ENCODE data around the gene SCFD1. TPM values are rescaled to one million over a fixed set of nuclear protein-coding genes. Genes with fewer than 3 reads are reported as not detected.

Gene SCFD1
- total RNA-seq, 1 donor from 2014 or later = 68.8 TPM

DNA sequence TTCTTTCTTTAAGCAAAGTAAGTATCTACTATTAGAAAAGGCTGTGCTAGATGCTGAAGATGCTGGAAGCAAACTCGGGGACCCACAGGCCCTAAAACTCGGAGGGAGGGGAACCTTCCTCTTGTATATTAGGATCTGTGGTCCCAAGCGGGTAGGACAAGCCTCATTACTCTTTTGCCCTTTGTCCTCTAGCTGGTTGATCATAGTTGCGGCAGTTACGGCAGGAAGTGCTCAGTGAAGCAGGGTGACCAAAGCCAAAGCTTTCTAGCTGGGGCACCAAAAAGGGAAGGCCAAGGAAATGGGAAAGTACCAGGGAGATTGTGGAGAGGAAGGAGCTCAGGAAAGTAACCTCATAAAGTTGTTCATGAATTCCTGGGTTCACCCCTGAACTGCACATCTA, 76.3 kb downstream of the SCFD1 start:
- H3K27me3 Mint-ChIP-seq = no peaks in the 10 kb centered on the region
- DNase-seq (ENCODE audit: extremely low spot score, unreplicated experiment) = no peak
- peak overlapping the region; percentile 8 for H3K27ac Mint-ChIP-seq
- peaks cover 24% of the 10 kb centered on the region for H3K36me3 Mint-ChIP-seq
- no peaks in the 10 kb centered on the region for H3K4me1 Mint-ChIP-seq (ENCODE audit: unreplicated experiment)
- no peaks in the 10 kb centered on the region for H3K9me3 Mint-ChIP-seq
- H3K4me3 Mint-ChIP-seq = no peak overlapping the region
- TF ChIP-seq, protein P1, sequence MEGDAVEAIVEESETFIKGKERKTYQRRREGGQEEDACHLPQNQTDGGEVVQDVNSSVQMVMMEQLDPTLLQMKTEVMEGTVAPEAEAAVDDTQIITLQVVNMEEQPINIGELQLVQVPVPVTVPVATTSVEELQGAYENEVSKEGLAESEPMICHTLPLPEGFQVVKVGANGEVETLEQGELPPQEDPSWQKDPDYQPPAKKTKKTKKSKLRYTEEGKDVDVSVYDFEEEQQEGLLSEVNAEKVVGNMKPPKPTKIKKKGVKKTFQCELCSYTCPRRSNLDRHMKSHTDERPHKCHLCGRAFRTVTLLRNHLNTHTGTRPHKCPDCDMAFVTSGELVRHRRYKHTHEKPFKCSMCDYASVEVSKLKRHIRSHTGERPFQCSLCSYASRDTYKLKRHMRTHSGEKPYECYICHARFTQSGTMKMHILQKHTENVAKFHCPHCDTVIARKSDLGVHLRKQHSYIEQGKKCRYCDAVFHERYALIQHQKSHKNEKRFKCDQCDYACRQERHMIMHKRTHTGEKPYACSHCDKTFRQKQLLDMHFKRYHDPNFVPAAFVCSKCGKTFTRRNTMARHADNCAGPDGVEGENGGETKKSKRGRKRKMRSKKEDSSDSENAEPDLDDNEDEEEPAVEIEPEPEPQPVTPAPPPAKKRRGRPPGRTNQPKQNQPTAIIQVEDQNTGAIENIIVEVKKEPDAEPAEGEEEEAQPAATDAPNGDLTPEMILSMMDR (conservative IDR thresholded peaks at IDR 0.05) = no peak

DNA sequence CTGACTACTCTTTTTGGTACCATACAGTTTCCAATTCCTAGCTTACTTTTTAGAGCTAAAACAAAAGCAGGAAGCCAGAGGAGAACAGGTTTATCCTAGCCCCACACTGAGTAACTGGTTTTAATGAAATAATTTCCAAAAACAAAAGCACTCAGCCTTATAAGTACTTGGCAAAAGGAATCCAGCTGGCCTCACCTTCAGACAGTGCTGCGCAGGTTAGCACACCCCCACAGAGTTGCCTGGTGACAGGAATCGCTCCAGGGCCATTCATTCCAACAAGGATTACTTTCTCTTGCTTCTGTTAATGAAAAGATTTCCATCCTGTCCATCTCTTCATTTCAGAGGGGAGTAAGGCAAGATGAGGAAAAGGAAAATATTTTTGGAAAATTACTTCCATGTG, 84.6 kb downstream of the SCFD1 start:
- no peak for DNase-seq (ENCODE audit: extremely low spot score, unreplicated experiment)
- no peaks in the 10 kb centered on the region for H3K4me1 Mint-ChIP-seq (ENCODE audit: unreplicated experiment)
- no peak overlapping the region for H3K4me3 Mint-ChIP-seq
- no peaks in the 10 kb centered on the region for H3K27me3 Mint-ChIP-seq
- H3K9me3 Mint-ChIP-seq = no peaks in the 10 kb centered on the region
- no peak overlapping the region for H3K27ac Mint-ChIP-seq
- peaks cover 13% of the 10 kb centered on the region for H3K36me3 Mint-ChIP-seq
- TF ChIP-seq, protein P1 (conservative IDR thresholded peaks at IDR 0.05) = no peak

DNA sequence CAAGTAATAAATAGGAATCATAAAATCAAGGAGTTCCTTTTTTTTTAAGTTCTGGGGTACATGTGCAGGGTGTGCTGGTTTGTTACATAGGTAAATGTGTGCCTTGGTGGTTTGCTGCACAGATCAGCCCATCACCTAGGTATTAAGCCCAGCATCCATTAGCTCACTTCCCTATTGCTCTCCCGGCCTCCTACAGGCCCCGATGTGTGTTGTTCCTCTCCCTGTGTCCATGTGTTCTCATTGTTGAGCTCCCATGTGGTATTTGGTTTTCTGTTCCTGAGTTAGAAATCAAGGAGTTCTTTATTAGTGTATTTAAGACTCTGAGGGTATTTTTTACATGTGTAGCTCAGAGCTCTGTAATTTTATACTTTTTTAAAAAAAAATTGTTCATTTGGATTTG, 86.0 kb downstream of the SCFD1 start:
- no peak overlapping the region for H3K27ac Mint-ChIP-seq
- H3K4me3 Mint-ChIP-seq = no peak overlapping the region
- H3K36me3 Mint-ChIP-seq = peaks cover 13% of the 10 kb centered on the region
- TF ChIP-seq, protein P1 (conservative IDR thresholded peaks at IDR 0.05) = peak; percentile 38
- no peaks in the 10 kb centered on the region for H3K27me3 Mint-ChIP-seq
- DNase-seq (ENCODE audit: extremely low spot score, unreplicated experiment) = no peak
- H3K4me1 Mint-ChIP-seq (ENCODE audit: unreplicated experiment) = no peaks in the 10 kb centered on the region
- H3K9me3 Mint-ChIP-seq = no peaks in the 10 kb centered on the region

DNA sequence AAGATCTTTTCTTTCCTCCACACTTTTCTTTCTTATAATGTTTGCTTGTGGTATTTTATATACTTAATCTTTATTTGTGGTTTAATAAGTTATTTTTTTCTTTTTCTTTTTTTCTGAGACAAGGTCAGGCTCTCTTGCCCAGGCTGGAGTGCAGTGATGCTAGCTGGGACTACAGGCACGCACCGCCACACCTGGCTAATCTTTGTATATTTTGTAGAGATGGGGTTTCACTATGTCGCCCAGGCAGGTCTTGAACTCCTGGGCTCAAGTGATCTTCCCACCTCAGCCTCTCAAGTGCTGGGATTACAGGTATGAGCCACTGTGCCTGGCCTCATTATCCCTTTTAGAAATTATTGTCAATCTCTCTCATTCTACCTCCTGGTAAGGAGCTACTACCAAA, 87.1 kb downstream of the SCFD1 start:
- Mint-ChIP-seq H3K4me3 (no peak overlapping the region), H3K9me3 (no peaks in the 10 kb centered on the region), H3K27me3 (no peaks in the 10 kb centered on the region), H3K27ac (no peak overlapping the region), H3K4me1 (ENCODE audit: unreplicated experiment) (no peaks in the 10 kb centered on the region), H3K36me3 (peaks cover 13% of the 10 kb centered on the region)
- TF ChIP-seq, protein P1 (conservative IDR thresholded peaks at IDR 0.05) = no peak
- DNase-seq (ENCODE audit: extremely low spot score, unreplicated experiment) = no peak

DNA sequence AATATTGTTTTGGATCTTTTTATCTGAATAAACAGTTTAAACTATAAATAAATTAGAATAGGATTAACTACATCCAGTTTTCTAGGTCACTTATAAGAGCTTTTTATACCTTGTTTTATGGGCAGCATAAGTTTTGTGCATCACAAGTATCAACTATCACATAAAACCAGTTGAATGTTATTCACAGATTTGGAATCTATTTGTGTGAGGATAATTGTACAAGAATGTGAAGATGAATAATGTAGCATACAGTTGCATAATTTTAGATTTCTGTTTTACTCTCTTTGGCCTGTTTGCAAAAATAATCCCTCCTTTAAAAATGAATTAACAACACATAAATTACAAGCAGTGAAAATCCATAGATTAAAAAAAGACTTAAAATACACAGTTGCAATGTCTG, 88.8 kb downstream of the SCFD1 start:
- no peak for DNase-seq (ENCODE audit: extremely low spot score, unreplicated experiment)
- H3K4me3 Mint-ChIP-seq = no peak overlapping the region
- TF ChIP-seq, protein P1 (conservative IDR thresholded peaks at IDR 0.05) = no peak
- no peaks in the 10 kb centered on the region for H3K9me3 Mint-ChIP-seq
- no peaks in the 10 kb centered on the region for H3K4me1 Mint-ChIP-seq (ENCODE audit: unreplicated experiment)
- peaks cover 4% of the 10 kb centered on the region for H3K36me3 Mint-ChIP-seq
- no peak overlapping the region for H3K27ac Mint-ChIP-seq
- no peaks in the 10 kb centered on the region for H3K27me3 Mint-ChIP-seq

DNA sequence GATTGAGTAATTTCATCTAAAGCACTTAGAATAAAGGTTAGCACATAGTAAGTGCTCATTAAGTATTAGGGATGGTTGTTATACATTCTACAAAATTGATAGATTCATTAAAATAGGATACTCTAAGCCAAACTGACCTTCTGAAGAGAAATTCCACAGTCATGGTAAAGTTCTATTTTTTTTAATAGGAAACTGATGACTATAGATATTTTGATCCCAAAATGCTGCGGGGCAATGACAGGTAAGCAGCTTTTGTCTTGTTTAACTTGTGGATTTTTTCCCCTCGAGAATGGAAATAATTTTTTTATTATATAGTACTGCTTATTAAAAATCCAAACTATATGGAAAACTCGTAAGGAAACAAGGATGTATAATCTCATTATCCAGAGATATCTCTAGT, 97.0 kb downstream of the SCFD1 start:
- TF ChIP-seq, protein P1 (conservative IDR thresholded peaks at IDR 0.05) = no peak
- Mint-ChIP-seq H3K27me3 (no peaks in the 10 kb centered on the region), H3K27ac (no peak overlapping the region), H3K4me1 (ENCODE audit: unreplicated experiment) (no peaks in the 10 kb centered on the region), H3K36me3 (peaks cover 16% of the 10 kb centered on the region), H3K9me3 (no peaks in the 10 kb centered on the region), H3K4me3 (no peak overlapping the region)
- no peak for DNase-seq (ENCODE audit: extremely low spot score, unreplicated experiment)

All from type B pancreatic cell (in vitro differentiated cells).